Stimulated activated CD4-positive, alpha-beta T cell treated with anti-CD3 and anti-CD28 coated beads, Interleukin-2, amount 100 ng/mL, for 48 hours (primary cell): ENCODE data around the gene SF3B2.

ENCODE experiments used
- DNase-seq, 2 donors: peaks; one replicate each; pipeline ENCODE4 v3.0.0-alpha.2; 2020

The SF3B2 gene

DNA sequence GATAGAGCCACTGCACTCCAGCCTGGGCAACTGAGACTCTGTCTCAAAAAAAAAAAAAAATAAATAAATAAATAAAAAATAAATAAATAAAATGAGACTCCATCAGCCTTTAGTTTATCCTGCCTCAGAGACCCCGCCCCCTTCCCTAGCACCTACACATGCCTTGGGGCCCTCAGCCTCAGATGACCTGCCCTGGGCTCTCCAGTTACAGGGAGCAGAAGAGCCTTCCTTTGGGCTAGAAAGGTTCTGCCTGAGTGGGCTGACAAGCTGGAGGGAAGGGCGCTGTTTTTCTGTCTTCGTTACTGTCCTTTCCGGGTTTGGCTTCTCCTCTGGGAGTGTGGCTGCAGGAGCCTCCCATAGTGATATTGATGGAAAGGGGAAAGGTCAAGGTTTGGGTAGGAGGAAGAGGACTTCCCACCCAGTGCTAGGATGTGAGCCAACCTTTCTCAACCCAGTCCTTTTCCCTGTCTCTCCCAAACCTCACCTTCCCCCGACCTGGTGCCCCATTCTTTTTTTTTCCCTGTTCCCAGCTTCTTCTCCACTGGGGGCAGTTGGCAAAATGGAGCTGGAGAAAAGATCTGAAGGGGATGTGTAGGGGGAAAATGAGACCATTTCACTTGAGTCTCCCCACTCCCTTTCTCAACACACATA, 1.5 kb upstream of the SF3B2 start:
- no peak for DNase-seq

GRCh38 chr11:66051371-66051765, 796 bp upstream of the SF3B2 start:
- no peak for DNase-seq

DNA sequence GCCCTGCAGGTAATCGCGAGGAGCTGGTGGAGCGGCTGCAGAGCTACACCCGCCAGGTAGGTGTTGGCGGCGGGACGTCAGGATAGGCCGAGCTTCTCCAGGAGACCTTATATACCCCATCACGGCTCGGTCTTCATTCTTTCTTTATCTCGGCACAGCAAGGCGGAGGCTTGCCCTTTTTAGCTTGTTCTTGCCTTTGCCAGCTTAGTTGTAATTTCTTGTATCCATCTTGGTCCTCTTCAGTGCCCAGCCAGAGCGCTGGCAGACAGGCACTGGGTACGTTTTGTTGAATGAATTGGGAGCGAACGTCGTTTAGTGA, 459 bp downstream of the SF3B2 start:
- DNase-seq, result no peak

DNA sequence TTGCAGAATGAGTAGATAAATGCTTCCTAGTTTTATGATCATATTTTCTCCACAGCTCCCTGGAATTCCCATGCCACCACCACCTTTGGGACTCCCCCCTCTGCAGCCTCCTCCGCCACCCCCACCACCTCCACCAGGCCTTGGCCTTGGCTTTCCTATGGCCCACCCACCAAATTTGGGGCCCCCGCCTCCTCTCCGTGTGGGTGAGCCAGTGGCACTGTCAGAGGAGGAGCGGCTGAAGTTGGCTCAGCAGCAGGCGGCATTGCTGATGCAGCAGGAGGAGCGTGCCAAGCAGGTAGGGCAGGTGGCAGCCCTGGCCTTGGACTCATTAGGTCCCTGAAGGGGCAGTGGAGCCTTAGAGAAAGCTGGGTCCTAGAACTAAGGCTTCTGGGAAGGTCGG, 2.9 kb downstream of the SF3B2 start:
- DNase-seq, result no peak

- DNase-seq, result no peak
Measured at GRCh38 chr11:66056501-66056900, 4.3 kb downstream of the SF3B2 start.

GRCh38 chr11:66059966-66060680, 8.0 kb downstream of the SF3B2 start:
- no peak for DNase-seq

DNA sequence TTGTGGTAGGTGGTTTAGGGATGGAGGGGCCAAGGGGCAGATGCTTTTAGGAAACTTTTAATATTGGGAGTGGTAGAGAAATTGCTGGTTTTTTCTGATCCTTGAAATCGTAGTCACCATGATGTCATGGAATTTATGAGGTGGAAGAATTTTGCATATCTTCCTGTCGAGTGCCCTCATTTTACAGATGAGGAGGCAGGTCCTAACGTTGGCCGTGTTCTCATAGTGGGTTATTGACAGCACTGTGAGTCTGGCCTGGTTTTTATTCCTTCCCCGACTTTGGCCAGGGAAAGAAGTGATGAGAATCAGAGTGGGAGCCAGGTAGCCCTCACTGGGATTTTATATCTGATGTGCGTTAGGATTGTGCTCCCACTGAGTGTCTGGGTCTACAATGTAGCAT, 9.1 kb downstream of the SF3B2 start:
- no peak for DNase-seq

DNA sequence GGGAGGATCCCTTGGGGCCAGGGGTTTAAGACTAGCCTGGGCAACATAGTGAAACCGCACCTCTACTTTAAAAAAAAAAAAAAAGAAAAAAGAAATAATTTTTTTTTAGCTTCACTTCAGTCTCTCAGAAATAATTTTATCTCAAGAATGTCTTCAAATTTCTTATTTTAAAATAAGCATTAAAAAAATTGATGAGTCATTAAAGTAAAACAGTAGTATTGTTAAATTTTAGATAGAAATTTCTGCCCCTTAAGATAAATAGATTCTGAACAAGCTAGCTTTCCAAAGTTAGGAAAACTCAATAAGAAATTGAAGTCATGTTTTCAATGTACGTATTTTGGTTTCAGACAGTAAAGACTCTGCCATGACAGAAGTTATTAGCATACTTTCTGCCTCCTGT, 10.2 kb downstream of the SF3B2 start:
- no peak for DNase-seq

DNA sequence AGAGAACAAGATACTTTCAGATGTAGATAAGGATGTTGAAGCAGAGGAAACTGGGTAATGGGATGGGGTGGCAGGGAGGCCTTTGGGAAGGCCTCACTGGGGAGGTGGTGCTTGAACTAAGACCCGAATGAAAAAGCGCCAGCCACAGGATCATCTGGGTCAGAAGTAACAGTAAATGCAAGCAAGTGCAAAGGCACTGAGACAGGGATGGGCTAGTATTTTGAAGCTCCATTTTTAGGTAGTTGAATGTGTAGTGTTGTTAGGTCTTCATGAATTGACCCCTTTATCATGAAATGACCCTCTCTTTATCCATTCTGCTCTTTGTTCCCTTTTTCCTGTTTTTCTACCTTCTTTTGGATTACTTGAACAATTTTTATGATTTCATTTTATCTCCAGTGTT, 11.7 kb downstream of the SF3B2 start:
- DNase-seq, result no peak

- DNase-seq, result no peak
Measured at GRCh38 chr11:66064571-66064970, 12.4 kb downstream of the SF3B2 start.

DNA sequence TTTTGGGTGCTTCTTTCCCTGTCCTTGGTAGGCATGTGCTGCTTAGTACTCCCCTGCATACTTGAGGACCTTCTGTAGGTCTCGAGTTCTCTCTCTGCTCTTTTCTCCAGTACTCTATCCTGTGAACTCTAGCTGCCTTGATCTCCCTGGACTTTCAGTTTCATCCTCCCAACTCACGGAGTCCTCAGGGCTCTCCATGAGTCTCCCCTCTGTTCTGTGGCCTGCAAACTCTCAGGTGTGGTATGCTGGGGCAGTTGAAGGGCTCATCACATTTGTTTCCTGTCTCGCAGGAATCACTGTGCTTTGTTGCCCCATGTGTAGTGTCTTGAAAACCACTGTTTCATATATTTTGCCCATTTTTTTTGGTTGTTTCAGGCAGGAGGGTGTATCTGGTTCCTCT, 14.6 kb downstream of the SF3B2 start:
- no peak for DNase-seq

DNA sequence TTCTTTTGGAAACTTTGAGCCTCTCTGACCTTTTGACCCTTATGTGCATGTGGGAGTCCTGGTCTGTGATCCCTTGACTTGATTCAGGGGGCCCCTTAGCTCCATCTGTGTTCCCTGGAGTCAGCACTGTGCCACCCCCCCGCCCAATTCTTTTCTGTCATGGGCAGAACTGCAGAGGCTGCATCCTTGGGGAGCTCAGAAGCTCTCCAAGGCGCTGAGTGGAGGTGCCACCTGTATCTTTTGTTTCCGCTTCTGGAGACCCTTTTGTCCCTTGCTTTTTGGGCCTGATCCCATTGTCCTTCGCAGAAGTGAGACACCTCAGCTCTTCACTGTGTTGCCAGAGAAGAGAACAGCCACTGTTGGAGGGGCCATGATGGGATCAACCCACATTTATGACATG, 15.5 kb downstream of the SF3B2 start:
- no peak for DNase-seq

- DNase-seq, result peak; percentile 75 to 76
Measured at GRCh38 chr11:66068154-66068821, 16.1 kb downstream of the SF3B2 start.

DNA sequence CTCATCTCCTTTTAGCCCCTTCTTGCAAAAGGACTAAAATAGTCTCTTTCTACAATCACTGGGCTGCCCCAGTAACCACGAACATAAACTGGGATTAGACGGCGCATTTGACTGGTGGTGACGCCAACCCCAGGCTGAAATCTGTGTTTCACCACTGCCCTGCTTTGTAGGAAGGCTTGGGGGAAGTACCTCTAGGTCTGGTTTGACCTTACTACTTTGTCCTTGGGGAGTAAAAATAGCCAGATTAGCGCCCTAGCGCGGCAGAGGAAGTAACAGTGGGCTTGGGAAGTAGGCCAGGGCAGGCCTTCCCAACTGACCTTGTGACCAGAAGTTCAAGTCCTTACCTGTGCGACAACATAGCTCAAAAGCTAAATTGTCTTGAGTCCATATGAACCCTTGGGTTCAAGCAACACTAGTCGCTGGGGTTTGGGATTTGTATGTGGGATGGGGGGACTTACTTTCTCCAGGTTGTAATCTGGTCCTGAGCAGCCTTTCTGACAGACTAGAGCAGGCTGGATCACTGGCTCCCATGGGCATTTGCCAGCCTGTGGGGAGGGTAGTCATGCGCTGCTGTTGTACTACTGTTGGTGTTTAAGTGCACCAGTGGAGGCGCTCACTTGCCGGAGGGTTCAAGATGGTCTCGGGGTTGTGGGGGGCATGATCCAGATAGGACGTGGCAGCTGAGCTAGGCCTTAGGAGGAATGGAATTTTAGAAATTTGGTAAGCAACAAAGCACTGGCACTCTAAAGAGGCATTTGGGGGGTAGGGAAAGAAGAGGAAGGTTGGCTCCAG, 17.0 kb downstream of the SF3B2 start:
- peak in 1 of 2 donors; percentile 36 for DNase-seq

GRCh38 chr11:66069715-66070603, 17.8 kb downstream of the SF3B2 start, which contains the start of gene PACS1:
PACS1 (plus strand) TSS chr11:66070272; CDS start chr11:66070487, 215 bp downstream.
- peak; percentile 58 to 61 for DNase-seq

DNA sequence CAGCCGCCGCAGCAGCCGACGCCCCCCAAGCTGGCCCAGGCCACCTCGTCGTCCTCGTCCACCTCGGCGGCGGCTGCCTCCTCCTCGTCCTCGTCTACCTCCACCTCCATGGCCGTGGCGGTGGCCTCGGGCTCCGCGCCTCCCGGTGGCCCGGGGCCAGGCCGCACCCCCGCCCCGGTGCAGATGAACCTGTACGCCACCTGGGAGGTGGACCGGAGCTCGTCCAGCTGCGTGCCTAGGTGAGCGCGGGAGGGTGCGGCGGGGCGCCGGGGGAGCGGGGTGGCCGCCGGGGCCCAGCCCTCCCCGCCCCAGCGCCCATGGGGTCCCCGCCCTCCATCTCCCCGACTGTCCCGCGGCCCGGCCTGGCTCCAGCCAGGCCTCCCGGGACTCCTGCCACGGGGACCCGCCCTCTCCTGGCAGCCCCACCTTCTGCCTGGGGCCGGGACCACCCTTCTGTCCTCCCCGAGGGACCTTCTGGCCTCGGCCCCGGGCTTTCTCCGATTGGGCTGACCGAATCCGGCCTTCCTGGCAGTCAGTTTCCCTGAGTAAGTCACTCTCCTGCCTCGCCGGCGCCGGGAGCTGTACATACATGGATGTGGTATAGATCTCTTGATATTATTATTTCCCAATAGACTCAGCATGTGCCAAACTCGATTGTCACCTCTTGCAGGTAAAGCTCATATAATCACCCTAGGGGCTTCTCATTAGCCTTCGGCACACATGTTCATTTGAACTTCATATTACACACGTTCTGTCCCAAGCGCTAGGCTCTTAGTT, 18.6 kb downstream of the SF3B2 start:
- no peak for DNase-seq

GRCh38 chr11:66071381-66071801, 19.2 kb downstream of the SF3B2 start:
- no peak for DNase-seq

DNA sequence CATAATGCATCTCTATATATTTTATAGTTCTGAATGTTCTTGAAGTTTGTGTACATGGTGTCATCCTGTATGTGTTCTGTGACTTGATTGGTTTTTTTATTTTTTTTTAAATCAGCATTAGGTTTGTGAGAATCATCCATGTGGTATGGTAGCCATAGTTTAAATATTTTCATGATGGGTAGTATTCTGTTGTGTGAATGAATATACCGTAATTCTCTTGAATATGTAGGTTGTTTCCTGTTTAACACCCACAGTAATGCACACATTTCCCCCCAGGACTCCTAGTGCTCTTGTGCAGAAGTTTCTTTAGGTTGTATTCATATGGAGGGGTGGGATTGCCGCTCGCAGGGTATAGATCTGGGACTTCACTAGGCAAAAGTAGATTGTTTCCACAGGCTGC, 19.9 kb downstream of the SF3B2 start:
- no peak for DNase-seq

DNA sequence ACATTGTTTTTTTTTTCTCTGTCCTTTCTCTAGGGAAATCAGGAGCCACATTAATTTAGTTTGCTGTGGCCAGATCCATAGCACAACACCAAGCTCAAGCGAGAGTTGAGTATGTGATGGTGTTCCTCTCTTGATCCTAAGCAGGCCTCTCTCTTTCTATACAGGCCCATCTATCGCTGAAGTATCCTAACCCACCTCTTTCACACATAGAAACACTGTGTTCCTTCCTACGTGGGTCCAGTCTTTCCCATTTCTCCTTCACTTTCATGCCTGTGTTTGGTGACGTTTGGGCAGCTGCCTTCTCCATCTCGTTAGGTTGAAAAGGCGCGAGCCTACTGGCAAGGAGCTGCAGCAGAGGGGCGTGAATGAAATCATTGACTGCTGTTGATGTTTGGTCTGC, 20.4 kb downstream of the SF3B2 start:
- no peak for DNase-seq

- DNase-seq, result no peak
Measured at GRCh38 chr11:66073669-66074068, 21.5 kb downstream of the SF3B2 start.

GRCh38 chr11:66075273-66075672, 23.1 kb downstream of the SF3B2 start:
- no peak for DNase-seq

DNA sequence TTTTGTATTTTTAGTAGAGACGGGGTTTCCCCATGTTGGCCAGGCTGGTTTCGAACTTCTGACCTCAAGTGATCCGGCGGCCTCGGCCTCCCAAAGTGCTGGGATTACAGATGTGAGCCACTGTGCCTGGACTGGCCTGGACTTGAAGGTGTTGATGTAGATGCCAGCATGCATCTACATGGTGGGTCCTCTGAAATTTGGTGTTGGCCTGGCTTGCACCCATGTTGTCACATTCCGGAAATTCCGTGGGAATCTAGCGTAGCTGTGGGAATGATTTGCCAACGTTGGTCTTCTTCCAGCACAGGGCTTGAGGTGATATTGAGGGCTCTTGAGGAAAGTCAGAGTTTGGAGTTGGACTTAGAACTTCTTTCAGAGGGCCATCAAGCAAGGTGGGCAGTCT, 24.4 kb downstream of the SF3B2 start:
- no peak for DNase-seq
